GM19099 (cell line): ENCODE data around the gene RAB30.

Experiments
- POLR2A ChIP-seq: IDR thresholded peaks from 3 replicates; pipeline ENCODE4 v1.6.1; 2011; ENCODE audit warnings: low read depth; ENCODE audit not compliant: insufficient read length; ENCODE audit errors: extremely low read depth

RAB30 gene

DNA sequence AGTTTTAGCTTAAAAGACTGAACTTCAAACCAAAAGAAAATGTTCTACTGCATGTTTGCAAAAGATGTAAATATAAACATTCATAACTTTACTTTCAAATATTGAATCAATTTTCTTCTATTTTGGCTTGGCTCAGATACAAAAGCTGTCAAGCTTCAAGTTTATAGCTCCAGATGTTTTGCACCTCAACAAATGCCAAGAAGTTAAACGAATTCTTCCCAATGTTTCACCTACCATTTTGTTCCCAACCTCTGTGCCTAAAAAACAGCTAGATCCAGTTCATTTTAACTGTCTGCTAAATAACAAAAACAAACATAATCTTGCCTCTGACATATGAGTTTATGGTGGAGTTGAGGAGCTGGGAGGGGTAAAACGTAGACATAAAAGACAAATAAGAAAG is 76.5 kb downstream of the RAB30 start:
- no peak for TF ChIP-seq POLR2A

DNA sequence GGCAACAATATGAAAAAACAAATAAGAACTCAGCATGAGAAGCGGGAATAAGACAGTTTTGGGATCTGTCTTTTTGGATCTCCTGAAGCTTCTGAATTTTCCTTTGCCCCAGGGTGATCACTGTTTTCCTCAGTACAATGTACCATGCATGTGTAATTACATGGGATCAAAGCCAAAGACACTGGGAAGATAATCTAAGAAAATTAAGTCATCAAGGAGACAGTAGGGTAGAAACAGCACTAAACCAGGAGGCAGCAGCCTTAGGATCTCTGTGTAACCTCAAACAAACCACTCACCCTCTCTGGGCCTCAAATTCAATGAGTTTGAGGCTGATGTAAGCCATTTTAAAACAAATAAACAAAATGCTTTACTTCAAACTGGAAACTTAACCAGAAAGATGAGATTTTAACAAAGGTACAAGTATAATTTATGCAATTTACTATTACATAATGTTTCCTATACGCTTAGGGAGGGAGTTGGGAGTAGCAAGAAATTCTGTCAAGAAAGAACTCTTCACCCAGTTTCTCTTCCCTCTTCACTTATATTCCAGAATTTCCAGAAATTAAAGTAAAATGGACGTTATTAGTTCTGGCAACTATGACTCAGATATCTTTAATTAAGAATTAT is 77.0 kb downstream of the RAB30 start:
- TF ChIP-seq POLR2A, result no peak

DNA sequence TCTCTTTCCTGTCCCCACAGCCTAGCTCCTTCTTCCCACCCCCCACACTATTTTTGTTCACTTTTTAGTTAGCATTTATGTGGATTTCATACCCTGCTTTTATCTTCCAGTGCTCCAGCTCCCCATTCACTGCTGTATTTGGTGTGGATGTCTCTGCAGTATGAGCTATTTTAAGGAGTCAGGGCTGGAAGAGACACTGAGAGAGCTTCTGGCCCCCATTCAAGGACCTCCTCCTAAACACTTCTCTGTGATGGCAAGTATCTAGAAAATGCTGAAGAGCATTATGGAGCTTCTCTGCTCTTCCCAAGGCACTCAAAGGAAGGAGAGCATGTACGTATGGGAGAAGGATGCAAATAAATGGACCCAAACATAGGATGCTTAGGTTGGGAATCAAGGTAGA is 79.5 kb downstream of the RAB30 start:
- TF ChIP-seq POLR2A, result no peak

DNA sequence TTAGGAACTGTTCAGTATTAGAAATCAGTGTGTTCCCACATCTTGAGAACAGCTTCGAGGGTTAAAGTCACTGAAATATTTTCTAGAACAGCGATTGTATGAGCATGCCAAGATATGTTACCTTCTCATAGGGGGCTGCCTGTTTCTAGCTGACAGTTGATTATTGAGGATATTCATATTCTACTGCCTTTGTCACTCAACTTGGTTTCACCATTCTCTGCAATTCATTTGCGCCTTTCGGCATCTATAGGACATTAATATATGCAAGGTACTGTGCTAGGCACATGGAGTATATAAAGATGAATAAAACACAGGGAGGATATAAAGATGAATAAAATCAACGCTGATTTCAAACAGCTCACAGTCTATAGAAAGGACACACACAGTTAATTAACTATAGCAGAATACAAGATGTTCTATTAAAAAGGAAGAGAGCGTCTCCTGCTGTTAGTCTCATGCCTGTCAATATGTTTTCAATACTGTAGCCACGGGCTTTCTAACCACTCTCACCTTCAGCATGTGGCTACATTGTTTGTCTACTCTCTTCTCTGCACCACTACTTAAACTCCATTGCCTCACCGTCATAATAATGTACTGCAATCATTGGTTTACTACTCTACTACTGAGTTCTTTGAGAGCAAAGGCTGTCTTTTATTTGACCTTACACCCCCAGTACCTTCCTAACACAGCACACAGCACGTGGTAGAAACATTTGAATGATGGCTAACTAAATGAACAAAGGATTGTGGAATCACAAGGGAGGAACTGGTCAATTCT is 81.9 kb downstream of the RAB30 start:
- TF ChIP-seq POLR2A, result no peak

DNA sequence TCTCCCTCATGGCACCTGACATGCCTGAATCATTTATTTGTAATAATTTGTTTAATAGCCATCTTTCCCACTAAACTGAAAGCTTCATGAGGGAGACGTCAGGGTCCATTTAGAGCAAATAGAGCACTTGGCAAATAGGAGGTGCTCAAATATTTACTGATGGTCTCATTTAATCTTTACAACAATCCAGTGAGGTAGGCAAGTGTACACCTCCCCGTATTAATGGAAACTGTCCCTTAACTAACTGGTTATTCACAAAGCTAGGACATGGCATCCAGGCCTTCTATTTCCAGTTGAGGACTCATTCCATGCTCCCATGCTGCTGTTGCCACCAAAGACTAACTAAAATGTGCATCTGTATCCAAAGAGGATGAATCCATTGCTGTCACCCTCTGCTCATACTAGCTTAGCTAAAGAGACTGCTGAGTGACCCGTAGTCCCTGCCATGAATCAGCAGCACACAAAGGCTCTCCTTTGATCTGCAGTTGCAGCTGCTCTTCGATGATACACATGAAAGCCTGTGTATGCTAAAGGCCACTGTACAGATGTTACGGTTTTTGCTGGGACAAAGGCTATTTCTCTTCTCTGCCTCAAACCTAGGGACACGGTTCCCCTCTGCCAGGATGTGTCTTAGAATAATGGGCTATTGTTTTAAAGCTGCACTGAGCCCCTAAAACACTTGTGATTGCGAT is 82.6 kb downstream of the RAB30 start:
- no peak for TF ChIP-seq POLR2A

DNA sequence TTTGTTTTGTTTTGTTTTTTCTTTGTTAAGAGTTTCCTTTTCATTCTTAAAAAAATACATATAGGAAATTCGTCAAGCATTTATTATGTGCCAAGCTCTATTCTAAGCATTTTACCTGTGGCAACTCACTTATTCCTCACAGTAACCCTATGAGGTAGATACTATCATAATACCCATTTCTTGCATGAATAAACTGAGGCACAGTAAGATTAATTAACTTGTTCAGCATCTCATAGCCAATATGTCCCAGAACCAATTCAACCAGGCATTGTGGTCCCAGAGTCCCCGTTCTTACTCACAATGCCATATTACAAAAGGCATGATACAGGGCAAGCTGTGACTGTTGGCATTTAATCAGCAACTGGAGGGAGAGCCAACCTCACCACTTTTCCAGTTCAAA is 83.7 kb downstream of the RAB30 start:
- no peak for TF ChIP-seq POLR2A

DNA sequence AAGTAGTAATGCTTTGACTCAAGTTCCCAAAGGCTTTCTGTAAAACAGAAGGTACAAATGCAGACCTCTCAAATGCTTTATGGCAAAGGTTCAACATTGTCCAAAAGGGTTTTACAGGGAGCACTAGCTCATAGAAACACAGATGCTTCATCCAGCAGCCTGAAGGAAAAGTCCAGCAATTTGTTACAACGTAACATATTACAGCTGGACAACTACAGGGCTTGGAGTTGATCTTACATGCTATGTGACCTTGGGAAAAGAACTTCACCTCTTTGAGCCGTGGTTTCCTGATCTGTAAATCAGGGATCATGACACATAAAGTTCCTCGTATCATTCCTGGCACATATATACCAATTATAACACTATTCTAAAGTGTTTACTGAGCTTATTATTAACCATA is 85.3 kb downstream of the RAB30 start:
- no peak for TF ChIP-seq POLR2A

DNA sequence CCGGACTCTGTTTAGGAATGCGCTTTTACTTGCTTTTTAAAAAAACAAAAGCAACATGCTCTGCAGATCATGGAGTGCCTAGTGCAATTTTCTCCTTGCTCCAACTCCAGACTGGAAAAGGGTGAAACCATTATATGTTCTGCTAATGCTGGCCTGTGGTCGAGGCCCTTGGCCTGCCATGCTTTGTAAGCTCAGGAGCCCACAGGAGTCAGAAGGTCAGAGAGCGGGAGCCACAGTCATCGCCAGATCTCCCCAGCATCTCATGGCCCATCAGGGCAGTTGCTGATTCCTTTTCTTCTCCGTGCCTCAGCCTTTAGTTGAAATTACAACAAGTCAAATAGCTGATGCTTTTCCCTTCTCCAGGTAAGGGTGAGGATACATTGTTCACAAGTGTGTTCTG is 89.8 kb downstream of the RAB30 start:
- no peak for TF ChIP-seq POLR2A

DNA sequence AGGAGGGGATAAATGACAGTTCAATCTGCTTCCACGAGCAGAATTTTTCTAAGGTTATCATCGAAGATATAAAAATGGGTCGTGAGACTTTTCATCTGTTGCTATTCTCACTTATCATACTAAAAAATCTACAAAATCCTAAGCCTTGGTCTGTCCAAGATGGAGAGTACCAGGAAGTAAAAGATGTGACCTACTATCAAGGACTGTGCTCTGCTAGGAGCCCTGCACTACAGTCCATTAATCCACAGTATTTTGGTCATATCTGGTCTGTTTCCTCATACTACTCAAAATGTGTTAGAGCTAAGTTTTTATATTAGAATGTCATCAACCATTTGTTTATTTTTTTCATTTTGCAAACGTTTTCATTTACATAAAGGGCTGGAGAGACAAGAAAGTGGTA is 90.8 kb downstream of the RAB30 start:
- no peak for TF ChIP-seq POLR2A

DNA sequence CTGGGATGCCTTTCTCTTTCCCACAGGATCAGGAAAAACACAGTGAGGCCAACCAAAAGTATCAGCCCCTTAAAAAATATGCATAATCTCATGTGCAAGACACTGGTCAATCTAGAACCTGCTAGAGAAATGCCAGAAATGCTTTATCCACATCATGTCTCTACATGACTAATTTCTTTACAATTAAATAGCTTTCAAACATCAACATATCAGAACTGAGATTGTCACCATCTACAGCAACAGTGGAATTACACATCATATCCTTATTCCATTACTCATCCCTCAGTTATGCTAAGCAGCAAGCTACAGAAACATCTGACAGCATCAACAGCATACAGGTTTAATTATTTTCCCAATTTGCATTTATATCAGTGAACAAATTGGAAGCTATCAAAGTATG is 91.4 kb downstream of the RAB30 start:
- no peak for TF ChIP-seq POLR2A

DNA sequence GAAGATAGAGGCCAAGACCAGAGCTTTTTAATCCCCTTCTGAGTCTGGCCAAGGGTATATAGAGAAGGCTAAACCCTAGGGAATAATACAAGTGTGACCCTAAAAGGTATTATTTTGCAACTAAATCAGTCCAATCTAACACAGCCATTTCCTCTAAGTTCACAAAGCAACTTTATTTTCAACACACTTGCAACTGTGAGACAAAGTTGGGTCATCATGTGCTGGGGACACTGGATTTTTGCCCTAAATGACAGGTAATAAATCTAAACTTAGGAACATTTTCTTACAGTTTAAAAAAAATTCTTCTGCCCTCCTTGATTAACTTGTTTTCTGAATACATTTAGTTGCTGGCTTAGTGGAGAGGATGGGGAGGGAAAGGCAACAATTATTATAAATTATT is 91.9 kb downstream of the RAB30 start:
- no peak for TF ChIP-seq POLR2A

DNA sequence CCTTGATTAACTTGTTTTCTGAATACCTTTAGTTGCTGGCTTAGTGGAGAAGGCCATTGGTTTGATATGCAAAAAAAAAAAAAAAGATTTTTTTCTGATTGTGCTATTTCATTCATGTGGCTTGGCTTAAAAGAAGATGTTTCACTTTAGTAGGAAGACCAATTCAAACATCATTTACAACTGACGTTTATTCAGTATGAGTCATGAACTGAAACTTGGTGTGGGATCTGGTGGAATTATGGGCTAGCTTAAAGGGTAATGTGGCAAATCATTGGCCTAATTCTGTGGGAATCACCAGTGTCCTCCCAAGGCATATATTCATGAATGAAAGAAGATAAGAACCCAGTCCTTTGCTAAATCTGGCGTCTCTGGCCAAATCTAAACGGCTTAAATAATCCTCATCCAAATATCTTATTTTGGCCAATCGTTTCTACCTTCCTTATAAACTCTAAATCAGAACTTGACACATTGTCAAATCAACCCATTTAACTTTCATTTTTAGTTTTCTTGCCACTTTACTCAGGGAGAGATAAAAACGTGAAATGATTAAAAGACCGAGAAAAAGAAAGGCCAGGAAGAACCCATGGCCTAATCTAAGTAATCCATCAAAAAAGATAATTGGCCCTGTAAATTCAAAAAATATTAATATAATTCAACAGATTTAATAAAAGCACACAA is 93.1 kb downstream of the RAB30 start:
- no peak for TF ChIP-seq POLR2A

DNA sequence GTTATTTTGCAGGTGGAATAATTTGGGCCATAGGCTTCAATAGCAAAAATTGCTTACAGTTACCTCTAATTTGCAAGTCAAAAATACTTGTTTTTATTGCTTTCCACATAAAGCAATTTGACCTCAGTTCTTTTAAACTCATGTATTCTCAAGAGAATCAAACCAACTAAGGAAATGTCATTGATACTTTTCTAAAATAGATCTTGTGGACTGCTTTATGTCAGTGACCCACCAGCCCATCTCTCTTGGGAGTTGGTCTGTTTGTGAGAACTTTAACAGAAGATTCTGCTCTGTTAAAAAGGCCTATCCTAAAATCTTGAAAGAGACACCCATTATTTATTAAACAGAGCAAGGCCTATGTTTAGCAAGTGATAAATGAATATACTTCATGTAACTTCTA is 94.9 kb downstream of the RAB30 start:
- TF ChIP-seq POLR2A, result no peak

DNA sequence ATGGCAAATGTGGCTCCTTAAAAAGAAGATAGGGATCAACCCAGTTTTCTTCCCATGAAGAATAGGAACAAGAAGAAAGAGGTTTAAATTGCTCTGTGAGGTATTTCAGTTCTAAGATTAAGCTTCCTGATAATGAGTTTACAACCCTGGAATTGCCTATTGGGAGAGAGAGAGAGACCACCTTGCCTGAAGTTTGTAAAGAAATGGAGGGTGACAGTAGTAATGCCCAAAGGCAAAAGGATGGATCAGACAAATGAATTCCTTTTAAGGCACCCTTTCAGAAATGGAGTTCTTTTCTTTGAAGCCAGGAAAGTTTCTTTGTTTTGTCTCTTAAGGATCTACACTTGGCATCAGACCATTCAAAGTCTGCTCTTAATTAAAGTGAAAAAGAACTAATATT is 95.8 kb downstream of the RAB30 start:
- TF ChIP-seq POLR2A, result no peak

DNA sequence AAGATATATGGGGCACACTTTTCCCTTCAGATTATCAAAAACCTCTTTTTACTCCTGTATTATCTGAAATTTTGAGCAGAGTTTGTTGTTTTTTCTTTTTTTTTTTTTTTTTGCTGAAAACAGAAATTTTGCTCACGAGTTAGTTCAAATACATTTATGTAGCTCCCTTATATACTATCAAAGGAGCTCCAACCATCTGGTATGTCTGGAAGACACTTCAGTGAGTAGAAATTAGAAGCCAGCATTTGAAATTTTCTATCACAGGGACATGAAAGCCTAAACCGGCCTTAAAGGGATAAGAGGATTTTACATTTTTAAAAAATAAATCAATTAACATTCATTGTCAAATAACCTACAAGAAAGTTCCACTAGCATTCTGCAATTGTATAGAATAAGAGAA is 96.8 kb downstream of the RAB30 start:
- TF ChIP-seq POLR2A, result no peak
